SK-N-MC (cell line): ENCODE results near the gene ABITRAM.

Experiments used
- EZH2 ChIP-seq: fragments of 200-600 bp; sonication (generic); IDR thresholded peaks from one replicate; pipeline ENCODE4 v1.6.1; 2017; ENCODE audit warnings: antibody characterized with exemption
- FOXP2 ChIP-seq: optimal IDR thresholded peaks from 2 replicates; pipeline ENCODE3; 2011; ENCODE audit warnings: mild to moderate bottlenecking, moderate library complexity; ENCODE audit not compliant: insufficient read depth; ENCODE audit errors: extremely low read length, control extremely low read depth
- POLR2AphosphoS5 ChIP-seq: IDR thresholded peaks from 2 replicates; pipeline ENCODE4 v1.6.1; 2012; ENCODE audit warnings: mild to moderate bottlenecking, low read depth, low read length, borderline replicate concordance

DNA sequence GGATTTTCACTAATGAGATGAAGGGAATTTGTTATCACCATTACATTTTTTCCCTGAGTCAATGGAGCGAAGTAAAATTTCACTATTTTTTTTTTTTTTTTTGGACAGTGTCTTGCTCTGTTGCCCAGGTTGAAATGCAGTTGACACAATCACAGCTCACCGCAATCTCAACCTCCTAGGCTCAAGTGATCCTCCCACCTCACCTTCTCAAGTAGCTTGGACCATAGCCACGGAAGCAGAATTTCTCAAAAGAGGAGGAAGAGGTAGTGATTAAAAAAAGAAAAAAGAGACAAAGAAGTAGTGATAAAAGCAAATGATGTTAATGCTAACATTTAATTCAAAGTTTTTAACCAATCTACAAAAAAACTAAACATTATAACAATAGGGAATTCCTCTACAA lies 30.0 kb upstream of the ABITRAM start:
- no peak for TF ChIP-seq EZH2
- no peak for TF ChIP-seq POLR2AphosphoS5
- TF ChIP-seq FOXP2, result no peak
